CD14-positive monocyte (primary cell): Measurements from ENCODE around the gene SEMA3A. TPM values are rescaled to one million over a fixed set of nuclear protein-coding genes. Genes with fewer than 3 reads are reported as not detected.
"Not testable (repeated sequence)": the region's sequence is repeated elsewhere in the genome, so short reads cannot be mapped to it uniquely, and the experiment has no call there.

ENCODE experiments used
- DNase-seq, 3 donors: peaks; one replicate each; pipeline ENCODE4 v3.0.0-alpha.2; 2011 to 2022
- H2AFZ ChIP-seq: 2 replicates; pipeline ENCODE4 v1.6.0; 2012; ENCODE audit warnings: mild to moderate bottlenecking, low read depth, low read length, inconsistent platforms; ENCODE audit not compliant: insufficient read depth, poor library complexity, severe bottlenecking
- H3K27ac ChIP-seq, 2 donors: 1 replicate in 1 of 2; 2 replicates in 1 of 2; pipeline ENCODE4 v1.5.1; 2012 to 2013; ENCODE audit warnings: low read length in 2 of 2, control low read depth in 1 of 2, inconsistent platforms in 1 of 2, low read depth in 1 of 2, mild to moderate bottlenecking in 1 of 2
- H3K27me3 ChIP-seq, 2 donors: one replicate each; pipeline versions ENCODE4 v1.6.0 to v1.6.1; 2011 to 2013; ENCODE audit warnings: low read length in 2 of 2; ENCODE audit not compliant: control insufficient read depth in 2 of 2, insufficient read depth in 2 of 2
- H3K36me3 ChIP-seq, 2 donors: replicated peaks in 1 of 2; 1 replicate in 1 of 2; 2 replicates in 1 of 2; pipeline versions ENCODE4 v1.5.1 to v1.6.1; 2012 to 2013; ENCODE audit warnings: low read length in 2 of 2, control low read depth in 1 of 2, inconsistent platforms in 1 of 2, mild to moderate bottlenecking in 1 of 2; ENCODE audit not compliant: insufficient read depth in 2 of 2, control insufficient read depth in 1 of 2
- H3K4me1 ChIP-seq, 2 donors: 1 replicate in 1 of 2; 2 replicates in 1 of 2; pipeline versions ENCODE4 v1.5.1 to v1.6.1; 2012 to 2013; ENCODE audit warnings: low read length in 2 of 2, control low read depth in 1 of 2, inconsistent platforms in 1 of 2, mild to moderate bottlenecking in 1 of 2, moderate library complexity in 1 of 2; ENCODE audit not compliant: insufficient read depth in 2 of 2, control insufficient read depth in 1 of 2
- H3K4me2 ChIP-seq: replicated peaks from 2 replicates; pipeline ENCODE3; 2012; ENCODE audit warnings: low read length, moderate library complexity, mild to moderate bottlenecking; ENCODE audit not compliant: poor library complexity, severe bottlenecking; ENCODE audit errors: extremely low read depth
- H3K4me3 ChIP-seq, 3 experiments: fragments of 200-600 bp in 1 of 3; sonication (generic) in 1 of 3; replicated peaks in 1 of 3; 1 replicate in 2 of 3; 2 replicates in 1 of 3; pipeline ENCODE4 v1.5.1; 2011 to 2013; ENCODE audit warnings: low read length in 3 of 3, mild to moderate bottlenecking in 3 of 3, control low read depth in 2 of 3, low read depth in 2 of 3, inconsistent platforms in 1 of 3, moderate library complexity in 1 of 3
- H3K79me2 ChIP-seq: 2 replicates; pipeline ENCODE4 v1.6.0; 2012; ENCODE audit warnings: mild to moderate bottlenecking, control low read depth, inconsistent platforms, low read length, moderate library complexity; ENCODE audit not compliant: insufficient read depth
- H3K9ac ChIP-seq: 2 replicates; pipeline ENCODE4 v1.6.0; 2017; ENCODE audit warnings: low read length, mild to moderate bottlenecking; ENCODE audit not compliant: insufficient read depth, poor library complexity, severe bottlenecking
- H3K9me3 ChIP-seq, 2 donors: replicated peaks in 1 of 2; 1 replicate in 1 of 2; 2 replicates in 1 of 2; pipeline versions ENCODE4 v1.5.1 to v1.6.1; 2012 to 2013; ENCODE audit warnings: low read length in 2 of 2, control low read depth in 1 of 2; ENCODE audit not compliant: control insufficient read depth in 1 of 2, insufficient read depth in 1 of 2
- H4K20me1 ChIP-seq: 2 replicates; pipeline ENCODE4 v1.6.0; 2012; ENCODE audit warnings: mild to moderate bottlenecking, low read length, control low read depth, moderate library complexity; ENCODE audit not compliant: insufficient read depth
- H3K27ac Mint-ChIP-seq, 7 donors: one replicate each; pipeline ENCODE4 v1.8.0; 2020; ENCODE audit warnings: mild to moderate bottlenecking in 7 of 7, mixed read lengths in 7 of 7, moderate library complexity in 6 of 7, inconsistent platforms in 2 of 7
- H3K27me3 Mint-ChIP-seq, 3 donors: one replicate each; pipeline ENCODE4 v1.8.0; 2021 to 2022; ENCODE audit warnings: low read depth in 3 of 3, mild to moderate bottlenecking in 3 of 3, mixed read lengths in 3 of 3, moderate library complexity in 3 of 3, inconsistent platforms in 1 of 3
- H3K36me3 Mint-ChIP-seq, 2 donors: one replicate each; pipeline ENCODE4 v1.8.0; 2020; ENCODE audit warnings: mixed read lengths in 2 of 2, inconsistent platforms in 1 of 2, mild to moderate bottlenecking in 1 of 2
- H3K4me1 Mint-ChIP-seq: one replicate; pipeline ENCODE4 v1.8.0; 2020; ENCODE audit warnings: mild to moderate bottlenecking, mixed read lengths
- H3K4me3 Mint-ChIP-seq, 2 donors: one replicate each; pipeline ENCODE4 v1.8.0; 2020; ENCODE audit warnings: mild to moderate bottlenecking in 2 of 2, mixed read lengths in 2 of 2, moderate library complexity in 1 of 2
- H3K9me3 Mint-ChIP-seq, 7 donors: one replicate each; pipeline ENCODE4 v1.8.0; 2020 to 2022; ENCODE audit warnings: mixed read lengths in 7 of 7, mild to moderate bottlenecking in 6 of 7, moderate library complexity in 6 of 7, inconsistent platforms in 2 of 7
- CTCF ChIP-seq: fragments of 200-600 bp; IDR thresholded peaks from one replicate; pipeline ENCODE4 v1.8.0; 2022; ENCODE audit warnings: antibody characterized with exemption, mild to moderate bottlenecking
- WGBS: methylation state at CpG from one replicate; pipeline ENCODE4 v1.1.5; 2013; ENCODE audit warnings: missing lambda C conversion rate; ENCODE audit not compliant: insufficient coverage; 5-methylcytosine and 5-hydroxymethylcytosine counted together
- intact Hi-C, 2 donors: fragments of 100-400 bp; cut with micrococcal nuclease; formaldehyde crosslinking; loops; one replicate each; pipeline versions ENCODE4 v1.15.0 to v1.15.1; 2023
- polyA plus RNA-seq, 3 donors: library from polyadenylated mRNA; depleted of rRNA in 1 of 3; unstranded in 2 of 3; stranded (reverse) in 1 of 3; fragments of 300-500 nt in 2 of 3; fragments of >200 nt in 1 of 3; fragmentation: Illumina TruSeq in 2 of 3; gene quantifications; 1 replicate in 2 of 3; 2 replicates in 1 of 3; pipeline ENCODE4 v1.2.3, GENCODE V29; 2012 to 2021

The SEMA3A gene
- polyA plus RNA-seq, 3 donors: 0.03 TPM; not detected in 2

GRCh38 chr7:84218681-84219080 lies 24.1 kb upstream of the SEMA3A start:
- H3K4me3 ChIP-seq: no peak overlapping the region
- no peaks in the 10 kb centered on the region for H3K36me3 ChIP-seq
- Mint-ChIP-seq H3K4me3 (no peak overlapping the region), H3K27ac (peak overlapping the region in 3 of 7 donors; percentile 35 to 75 (median 75)), H3K27me3 (peaks cover 0 to 2% (median 0%) of the 10 kb centered on the region in 3 donors), H3K4me1 (peaks cover 18% of the 10 kb centered on the region), H3K9me3 (peaks cover 0 to 12% (median 9%) of the 10 kb centered on the region in 7 donors), H3K36me3 (no peaks in the 10 kb centered on the region)
- no peak overlapping the region for H3K9ac ChIP-seq
- H3K9me3 ChIP-seq: no peaks in the 10 kb centered on the region
- TF ChIP-seq CTCF: no peak
- no peak overlapping the region for H3K4me2 ChIP-seq
- intact Hi-C loops: loop anchor here in 1 of 2 donors (10.0 kb wide), 1 partner anchor 46 kb away; no protein-coding TSS in a partner anchor
- WGBS: no CpG with 5 or more reads among the region's 2 CpGs
- no peak overlapping the region for H3K27ac ChIP-seq
- no peak overlapping the region for H2AFZ ChIP-seq
- no peaks in the 10 kb centered on the region for H3K27me3 ChIP-seq
- peak; percentile 17 to 34 (median 24) for DNase-seq
- no peaks in the 10 kb centered on the region for H3K79me2 ChIP-seq
- H3K4me1 ChIP-seq: peaks cover 7 to 11% of the 10 kb centered on the region in 2 donors
- H4K20me1 ChIP-seq: no peaks in the 10 kb centered on the region

- Mint-ChIP-seq H3K27ac (no peak overlapping the region), H3K9me3 (peaks cover 0 to 13% (median 9%) of the 10 kb centered on the region in 7 donors), H3K27me3 (peaks cover 0 to 2% (median 0%) of the 10 kb centered on the region in 3 donors), H3K4me1 (peaks cover 18% of the 10 kb centered on the region), H3K36me3 (no peaks in the 10 kb centered on the region), H3K4me3 (no peak overlapping the region)
- Histone ChIP-seq H3K79me2 (no peaks in the 10 kb centered on the region), H3K36me3 (no peaks in the 10 kb centered on the region), H3K4me2 (no peak overlapping the region), H3K27ac (no peak overlapping the region), H4K20me1 (no peaks in the 10 kb centered on the region), H3K27me3 (no peaks in the 10 kb centered on the region), H3K4me3 (no peak overlapping the region), H2AFZ (no peak overlapping the region), H3K9ac (no peak overlapping the region), H3K4me1 (peaks cover 7 to 11% of the 10 kb centered on the region in 2 donors), H3K9me3 (no peaks in the 10 kb centered on the region)
- intact Hi-C loops: loop anchor here in 1 of 2 donors (10.0 kb wide), 1 partner anchor 48 kb away; no protein-coding TSS in a partner anchor
- no peak for TF ChIP-seq CTCF
- no CpG with 5 or more reads among the region's 1 CpG for WGBS
- DNase-seq: no peak
Observed at GRCh38 chr7:84216472-84216871, 21.9 kb upstream of the SEMA3A start.

GRCh38 chr7:84214757-84215156 lies 20.2 kb upstream of the SEMA3A start:
- not testable (repeated sequence) for H4K20me1 ChIP-seq, H3K36me3 Mint-ChIP-seq, H3K79me2 ChIP-seq, DNase-seq, H3K4me3 Mint-ChIP-seq, H3K4me2 ChIP-seq, H3K9me3 ChIP-seq, H3K4me3 ChIP-seq, H3K27ac Mint-ChIP-seq, H3K27me3 ChIP-seq, H3K27ac ChIP-seq, H3K36me3 ChIP-seq, H2AFZ ChIP-seq, H3K9ac ChIP-seq, H3K27me3 Mint-ChIP-seq
- H3K9me3 Mint-ChIP-seq: peaks cover 0 to 11% (median 6%) of the 10 kb centered on the region in 7 donors
- intact Hi-C loops: loop anchor here in 1 of 2 donors (10.0 kb wide), 1 partner anchor 50 kb away; no protein-coding TSS in a partner anchor
- H3K4me1 Mint-ChIP-seq: peaks cover 12% of the 10 kb centered on the region
- peaks cover 7 to 10% of the 10 kb centered on the region in 2 donors for H3K4me1 ChIP-seq
- WGBS: no CpG with 5 or more reads among the region's 6 CpGs
